ENCODE data around the gene PMPCA.

DNA sequence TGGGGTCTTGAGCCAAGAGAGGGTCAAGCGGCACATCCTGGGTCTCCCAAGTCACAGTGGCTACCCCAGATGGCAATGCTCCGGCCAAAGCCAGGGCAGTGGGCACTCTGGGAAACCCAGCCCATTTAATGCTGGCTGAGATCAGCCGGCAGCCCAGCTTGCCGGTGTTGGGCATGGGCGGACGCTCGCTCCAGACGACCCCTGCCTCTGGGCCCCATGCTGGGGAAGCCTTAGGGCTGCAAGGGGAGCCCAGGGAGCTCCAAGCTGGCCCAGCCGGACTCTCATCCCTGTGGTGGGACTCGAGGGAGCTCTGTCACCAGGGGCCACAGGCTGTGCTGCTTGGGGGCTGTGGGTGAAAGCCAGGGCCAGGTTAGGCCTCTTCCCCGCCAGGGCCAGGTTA, 31.1 kb upstream of the PMPCA start:
- TF ChIP-seq, protein P1, sequence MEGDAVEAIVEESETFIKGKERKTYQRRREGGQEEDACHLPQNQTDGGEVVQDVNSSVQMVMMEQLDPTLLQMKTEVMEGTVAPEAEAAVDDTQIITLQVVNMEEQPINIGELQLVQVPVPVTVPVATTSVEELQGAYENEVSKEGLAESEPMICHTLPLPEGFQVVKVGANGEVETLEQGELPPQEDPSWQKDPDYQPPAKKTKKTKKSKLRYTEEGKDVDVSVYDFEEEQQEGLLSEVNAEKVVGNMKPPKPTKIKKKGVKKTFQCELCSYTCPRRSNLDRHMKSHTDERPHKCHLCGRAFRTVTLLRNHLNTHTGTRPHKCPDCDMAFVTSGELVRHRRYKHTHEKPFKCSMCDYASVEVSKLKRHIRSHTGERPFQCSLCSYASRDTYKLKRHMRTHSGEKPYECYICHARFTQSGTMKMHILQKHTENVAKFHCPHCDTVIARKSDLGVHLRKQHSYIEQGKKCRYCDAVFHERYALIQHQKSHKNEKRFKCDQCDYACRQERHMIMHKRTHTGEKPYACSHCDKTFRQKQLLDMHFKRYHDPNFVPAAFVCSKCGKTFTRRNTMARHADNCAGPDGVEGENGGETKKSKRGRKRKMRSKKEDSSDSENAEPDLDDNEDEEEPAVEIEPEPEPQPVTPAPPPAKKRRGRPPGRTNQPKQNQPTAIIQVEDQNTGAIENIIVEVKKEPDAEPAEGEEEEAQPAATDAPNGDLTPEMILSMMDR (IDR thresholded peaks at IDR 0.05), result no peak
- no peak for TF ChIP-seq POLR2A (IDR thresholded peaks at IDR 0.05)

Data from testis (tissue), 2 donors.